CD4-positive, alpha-beta memory T cell (primary cell): ENCODE data around the gene RHOT2. TPM values are rescaled to one million over a fixed set of nuclear protein-coding genes. Genes with fewer than 3 reads are reported as not detected.

ENCODE experiments used
- CTCF ChIA-PET: fragments of 350-600 bp; sonication (Branson Sonifier 250); formaldehyde crosslinking; loops from one replicate; lab custom pipeline; 2021; ENCODE audit warnings: inconsistent platforms; ENCODE audit not compliant: partially characterized antibody; lab: Charles Lee
- POLR2A ChIA-PET: fragments of 350-600 bp; sonication (Branson Sonifier 250); formaldehyde crosslinking; loops from one replicate; lab custom pipeline; 2021; ENCODE audit not compliant: partially characterized antibody; lab: Charles Lee
- DNase-seq, 5 donors: peaks; one replicate each; pipeline versions ENCODE4 v3.0.0 to v3.0.0-alpha.2; 2020 to 2022; ENCODE audit warnings: mixed read lengths in 1 of 5
- H3K27ac ChIP-seq: one replicate; pipeline ENCODE4 v1.7.0; 2013; ENCODE audit warnings: low read depth, low read length
- H3K27me3 ChIP-seq: 2 replicates; pipeline ENCODE4 v1.7.0; 2013; ENCODE audit warnings: mild to moderate bottlenecking, low read length, moderate library complexity; ENCODE audit not compliant: insufficient read depth
- H3K36me3 ChIP-seq: 2 replicates; pipeline ENCODE4 v1.7.0; 2013; ENCODE audit warnings: mild to moderate bottlenecking, low read length, moderate library complexity; ENCODE audit not compliant: insufficient read depth
- H3K4me1 ChIP-seq: 2 replicates; pipeline ENCODE4 v1.7.0; 2013; ENCODE audit warnings: mild to moderate bottlenecking, low read length, moderate library complexity; ENCODE audit not compliant: insufficient read depth
- H3K4me3 ChIP-seq, 2 donors: one replicate each; pipeline ENCODE4 v1.7.0; 2013; ENCODE audit warnings: low read length in 2 of 2, mild to moderate bottlenecking in 1 of 2
- H3K9me3 ChIP-seq, 2 donors: one replicate each; pipeline ENCODE4 v1.7.0; 2013; ENCODE audit warnings: low read length in 2 of 2, control low read depth in 1 of 2; ENCODE audit not compliant: control insufficient read depth in 1 of 2
- H3K27ac Mint-ChIP-seq, 7 donors: one replicate each; pipeline ENCODE4 v1.8.0; 2020 to 2021; ENCODE audit warnings: mixed read lengths in 7 of 7, mild to moderate bottlenecking in 6 of 7, inconsistent platforms in 3 of 7, moderate library complexity in 3 of 7
- H3K27me3 Mint-ChIP-seq, 2 donors: one replicate each; pipeline ENCODE4 v1.8.0; 2020 to 2021; ENCODE audit warnings: mixed read lengths in 2 of 2
- H3K36me3 Mint-ChIP-seq, 2 donors: one replicate each; pipeline ENCODE4 v1.8.0; 2020 to 2021; ENCODE audit warnings: mixed read lengths in 2 of 2, inconsistent platforms in 1 of 2, mild to moderate bottlenecking in 1 of 2
- H3K4me1 Mint-ChIP-seq, 4 donors: one replicate each; pipeline ENCODE4 v1.8.0; 2020 to 2021; ENCODE audit warnings: mixed read lengths in 4 of 4, mild to moderate bottlenecking in 1 of 4
- H3K4me3 Mint-ChIP-seq, 8 donors: one replicate each; pipeline ENCODE4 v1.8.0; 2020 to 2021; ENCODE audit warnings: mixed read lengths in 8 of 8, mild to moderate bottlenecking in 7 of 8, moderate library complexity in 6 of 8, inconsistent platforms in 3 of 8
- H3K9me3 Mint-ChIP-seq, 8 donors: one replicate each; pipeline ENCODE4 v1.8.0; 2020 to 2021; ENCODE audit warnings: mixed read lengths in 8 of 8, mild to moderate bottlenecking in 5 of 8, inconsistent platforms in 3 of 8, moderate library complexity in 1 of 8
- intact Hi-C: fragments of 100-400 bp; cut with micrococcal nuclease; formaldehyde crosslinking; loops from one replicate; pipeline ENCODE4 v1.15.1; 2023
- polyA plus RNA-seq, 2 donors: library from polyadenylated mRNA; unstranded; fragments of 300-500 nt; fragmentation: Illumina TruSeq; gene quantifications; one replicate each; pipeline ENCODE4 v1.2.3, GENCODE V29; 2021
- total RNA-seq, 2 experiments: library from RNA; stranded (reverse); gene quantifications; one replicate each; pipeline ENCODE4 v1.2.3, GENCODE V29; 2021

RHOT2 gene
- total and polyA plus RNA-seq, 4 experiments from 2014 or later, result 46.6 to 263 (median 154) TPM

GRCh38 chr16:634051-634670 lies 33.8 kb upstream of the RHOT2 start:
- H3K27ac Mint-ChIP-seq, result peak overlapping the region in 4 of 7 donors; percentile 22 to 79 (median 54)
- DNase-seq, result no peak
- no peaks in the 10 kb centered on the region for H3K9me3 ChIP-seq
- H3K27ac ChIP-seq, result no peak overlapping the region
- intact Hi-C loops, result no loop called here
- peak overlapping the region in 6 of 8 donors; percentile 5 to 78 (median 45) for H3K4me3 Mint-ChIP-seq
- H3K27me3 Mint-ChIP-seq, result peaks cover 0 to 3% of the 10 kb centered on the region in 2 donors
- peaks cover 22% of the 10 kb centered on the region for H3K4me1 ChIP-seq
- H3K36me3 Mint-ChIP-seq, result peaks cover 0 to 7% of the 10 kb centered on the region in 2 donors
- CTCF ChIA-PET, result no interaction called here
- H3K9me3 Mint-ChIP-seq, result peaks cover 0 to 7% (median 0%) of the 10 kb centered on the region in 8 donors
- H3K4me1 Mint-ChIP-seq, result peaks cover 0 to 10% (median 5%) of the 10 kb centered on the region in 4 donors
- H3K4me3 ChIP-seq, result no peak overlapping the region
- no peaks in the 10 kb centered on the region for H3K36me3 ChIP-seq
- POLR2A ChIA-PET, result no interaction called here
- no peaks in the 10 kb centered on the region for H3K27me3 ChIP-seq

- Histone ChIP-seq H3K27ac (peak overlapping the region; percentile 76), H3K36me3 (no peaks in the 10 kb centered on the region), H3K4me3 (peak overlapping the region in 1 of 2 donors; percentile 86), H3K9me3 (no peaks in the 10 kb centered on the region), H3K4me1 (peaks cover 22% of the 10 kb centered on the region), H3K27me3 (no peaks in the 10 kb centered on the region)
- H3K4me1 Mint-ChIP-seq, result peaks cover 0 to 10% (median 5%) of the 10 kb centered on the region in 4 donors
- H3K27me3 Mint-ChIP-seq, result peaks cover 0 to 3% of the 10 kb centered on the region in 2 donors
- DNase-seq, result no peak
- ChIA-PET POLR2A (no interaction called here), CTCF (no interaction called here)
- peak overlapping the region in 7 of 8 donors; percentile 28 to 71 (median 46) for H3K4me3 Mint-ChIP-seq
- intact Hi-C loops, result loop anchor here (5.0 kb wide), 1 partner anchor 1337 kb away; the partner anchor contains the start of gene TBL3
- peak overlapping the region in 2 of 7 donors; percentile 59 to 79 for H3K27ac Mint-ChIP-seq
- H3K9me3 Mint-ChIP-seq, result peaks cover 0 to 7% (median 0%) of the 10 kb centered on the region in 8 donors
- peaks cover 0 to 7% of the 10 kb centered on the region in 2 donors for H3K36me3 Mint-ChIP-seq
These were observed 32.9 kb upstream of the RHOT2 start for GRCh38 chr16:634996-635395.

- Histone ChIP-seq H3K27me3 (no peaks in the 10 kb centered on the region), H3K27ac (peak overlapping the region; percentile 76), H3K9me3 (no peaks in the 10 kb centered on the region), H3K4me3 (peak overlapping the region; percentile 81 to 86), H3K4me1 (peaks cover 22% of the 10 kb centered on the region), H3K36me3 (no peaks in the 10 kb centered on the region)
- Mint-ChIP-seq H3K36me3 (peaks cover 0 to 7% of the 10 kb centered on the region in 2 donors), H3K4me3 (peak overlapping the region in 7 of 8 donors; percentile 26 to 99 (median 57)), H3K27ac (peak overlapping the region in 1 of 7 donors; percentile 100), H3K9me3 (peaks cover 0 to 7% (median 0%) of the 10 kb centered on the region in 8 donors), H3K27me3 (peaks cover 0 to 3% of the 10 kb centered on the region in 2 donors), H3K4me1 (peaks cover 0 to 10% (median 5%) of the 10 kb centered on the region in 4 donors)
- intact Hi-C loops, result loop anchor here (1.0 to 5.0 kb wide), 6 partner anchors 14 to 1337 kb away; partner anchors contain the start of genes RHOT2, TBL3 and WDR90
- ChIA-PET POLR2A (interaction anchor here (0.8 to 3.5 kb wide), 25 partner anchors 10 to 1633 kb away, joined by 3 to 23 read pairs (median 5); partner anchors contain the start of genes CAPN15, CHTF18, NHLRC4 and PIGQ), CTCF (interaction anchor here (1.6 kb wide), 1 partner anchor 12 kb away, joined by 8 read pairs; no protein-coding TSS in a partner anchor)
- DNase-seq, result no peak
These were observed 32.2 kb upstream of the RHOT2 start for GRCh38 chr16:635573-636205.

- H3K36me3 ChIP-seq, result no peaks in the 10 kb centered on the region
- peaks cover 0 to 10% (median 5%) of the 10 kb centered on the region in 4 donors for H3K4me1 Mint-ChIP-seq
- POLR2A ChIA-PET, result interaction anchor here (0.6 to 3.5 kb wide), 29 partner anchors 10 to 1632 kb away, joined by 3 to 23 read pairs (median 5); partner anchors contain the start of genes CAPN15, CHTF18, JMJD8 and NHLRC4
- H3K36me3 Mint-ChIP-seq, result peaks cover 0 to 7% of the 10 kb centered on the region in 2 donors
- peak within 1 kb of the TSS; percentile 94 to 100 (median 99) for H3K27ac Mint-ChIP-seq
- peak within 1 kb of the TSS; percentile 76 for H3K27ac ChIP-seq
- no peaks in the 10 kb centered on the region for H3K27me3 ChIP-seq
- H3K9me3 ChIP-seq, result no peaks in the 10 kb centered on the region
- H3K4me3 Mint-ChIP-seq, result peak within 1 kb of the TSS; percentile 95 to 100 (median 98)
- peaks cover 21% of the 10 kb centered on the region for H3K4me1 ChIP-seq
- H3K4me3 ChIP-seq, result peak within 1 kb of the TSS; percentile 81 to 86
- H3K27me3 Mint-ChIP-seq, result peaks cover 0 to 3% of the 10 kb centered on the region in 2 donors
- H3K9me3 Mint-ChIP-seq, result peaks cover 0 to 7% (median 0%) of the 10 kb centered on the region in 8 donors
- CTCF ChIA-PET, result interaction anchor here (0.6 to 1.6 kb wide), 3 partner anchors 12 to 13 kb away, joined by 3 to 8 read pairs (median 3); no protein-coding TSS in a partner anchor
- DNase-seq, result peak; percentile 92 to 95 (median 93)
- intact Hi-C loops, result loop anchor here (1.0 to 5.0 kb wide), 6 partner anchors 13 to 1336 kb away; partner anchors contain the start of genes RHOT2, TBL3 and WDR90
These were observed 31.5 kb upstream of the RHOT2 start, which contains the start of gene METTL26 for GRCh38 chr16:636206-637080. TSS of gene METTL26 (minus strand) at chr16:636305. CDS start at chr16:636290, 15 bp downstream.

- peaks cover 0 to 10% (median 5%) of the 10 kb centered on the region in 4 donors for H3K4me1 Mint-ChIP-seq
- peak overlapping the region; percentile 94 to 100 (median 99) for H3K27ac Mint-ChIP-seq
- no peaks in the 10 kb centered on the region for H3K27me3 ChIP-seq
- H3K36me3 ChIP-seq, result no peaks in the 10 kb centered on the region
- peak overlapping the region; percentile 76 for H3K27ac ChIP-seq
- CTCF ChIA-PET, result interaction anchor here (0.8 to 1.6 kb wide), 2 partner anchors 11 to 12 kb away, joined by 3 to 8 read pairs; no protein-coding TSS in a partner anchor
- peak overlapping the region; percentile 81 to 86 for H3K4me3 ChIP-seq
- DNase-seq, result peak in 1 of 5 donors; percentile 88
- H3K9me3 ChIP-seq, result no peaks in the 10 kb centered on the region
- H3K4me1 ChIP-seq, result peaks cover 23% of the 10 kb centered on the region
- peak overlapping the region; percentile 95 to 100 (median 98) for H3K4me3 Mint-ChIP-seq
- POLR2A ChIA-PET, result interaction anchor here (0.7 to 3.5 kb wide), 23 partner anchors 9 to 1631 kb away, joined by 3 to 23 read pairs (median 7); partner anchors contain the start of genes CAPN15, CHTF18, JMJD8 and NHLRC4
- H3K36me3 Mint-ChIP-seq, result peaks cover 0 to 7% of the 10 kb centered on the region in 2 donors
- H3K27me3 Mint-ChIP-seq, result peaks cover 0 to 3% of the 10 kb centered on the region in 2 donors
- H3K9me3 Mint-ChIP-seq, result peaks cover 0 to 7% (median 0%) of the 10 kb centered on the region in 8 donors
- intact Hi-C loops, result loop anchor here (2.0 to 5.0 kb wide), 2 partner anchors 41 to 1335 kb away; partner anchors contain the start of gene TBL3
These were observed 30.6 kb upstream of the RHOT2 start for GRCh38 chr16:637081-638018.
